B cell (primary cell): ENCODE measurements around the gene LRRC74B.

ENCODE experiments used
- EZH2 ChIP-seq: IDR thresholded peaks from 2 replicates; pipeline ENCODE4 v1.6.1; 2012; ENCODE audit warnings: borderline replicate concordance, low read depth, mild to moderate bottlenecking, moderate library complexity, low read length; ENCODE audit not compliant: insufficient read depth, poor library complexity, severe bottlenecking
- TF ChIP-seq, protein P1 (sequence below): fragments of 200-600 bp; IDR thresholded peaks from one replicate; pipeline ENCODE4 v1.8.0; 2022; ENCODE audit warnings: antibody characterized with exemption, mild to moderate bottlenecking

DNA sequence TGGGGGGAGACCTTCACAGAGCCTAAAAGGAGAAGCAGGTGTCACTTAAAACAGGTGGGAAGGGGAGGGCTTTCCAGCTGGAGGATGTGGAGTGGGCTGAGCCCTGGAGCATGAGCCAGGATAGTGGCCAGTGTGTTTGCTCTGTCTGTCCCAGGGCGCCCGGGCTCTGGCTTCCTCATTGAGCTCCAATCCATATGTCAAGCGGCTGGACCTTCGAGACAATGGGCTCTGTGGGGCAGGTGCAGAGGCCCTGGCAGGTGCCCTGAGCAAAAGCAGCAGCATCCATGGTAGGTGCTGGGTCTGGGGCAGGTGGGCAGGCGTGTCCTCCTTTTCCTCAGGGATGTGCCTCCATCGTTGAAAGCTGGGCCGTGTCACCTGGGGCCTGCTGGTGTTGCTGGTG lies 2.0 kb downstream of the LRRC74B start:
- TF ChIP-seq, protein P1, sequence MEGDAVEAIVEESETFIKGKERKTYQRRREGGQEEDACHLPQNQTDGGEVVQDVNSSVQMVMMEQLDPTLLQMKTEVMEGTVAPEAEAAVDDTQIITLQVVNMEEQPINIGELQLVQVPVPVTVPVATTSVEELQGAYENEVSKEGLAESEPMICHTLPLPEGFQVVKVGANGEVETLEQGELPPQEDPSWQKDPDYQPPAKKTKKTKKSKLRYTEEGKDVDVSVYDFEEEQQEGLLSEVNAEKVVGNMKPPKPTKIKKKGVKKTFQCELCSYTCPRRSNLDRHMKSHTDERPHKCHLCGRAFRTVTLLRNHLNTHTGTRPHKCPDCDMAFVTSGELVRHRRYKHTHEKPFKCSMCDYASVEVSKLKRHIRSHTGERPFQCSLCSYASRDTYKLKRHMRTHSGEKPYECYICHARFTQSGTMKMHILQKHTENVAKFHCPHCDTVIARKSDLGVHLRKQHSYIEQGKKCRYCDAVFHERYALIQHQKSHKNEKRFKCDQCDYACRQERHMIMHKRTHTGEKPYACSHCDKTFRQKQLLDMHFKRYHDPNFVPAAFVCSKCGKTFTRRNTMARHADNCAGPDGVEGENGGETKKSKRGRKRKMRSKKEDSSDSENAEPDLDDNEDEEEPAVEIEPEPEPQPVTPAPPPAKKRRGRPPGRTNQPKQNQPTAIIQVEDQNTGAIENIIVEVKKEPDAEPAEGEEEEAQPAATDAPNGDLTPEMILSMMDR, result no peak
- TF ChIP-seq EZH2, result no peak
